GM19193 (cell line): ENCODE results near the gene ZBTB1.

Experiments
- POLR2A ChIP-seq: IDR thresholded peaks from 4 replicates; pipeline ENCODE4 v1.6.1; 2011; ENCODE audit not compliant: insufficient read depth, insufficient read length; ENCODE audit errors: extremely low read depth

Gene ZBTB1, protein sequence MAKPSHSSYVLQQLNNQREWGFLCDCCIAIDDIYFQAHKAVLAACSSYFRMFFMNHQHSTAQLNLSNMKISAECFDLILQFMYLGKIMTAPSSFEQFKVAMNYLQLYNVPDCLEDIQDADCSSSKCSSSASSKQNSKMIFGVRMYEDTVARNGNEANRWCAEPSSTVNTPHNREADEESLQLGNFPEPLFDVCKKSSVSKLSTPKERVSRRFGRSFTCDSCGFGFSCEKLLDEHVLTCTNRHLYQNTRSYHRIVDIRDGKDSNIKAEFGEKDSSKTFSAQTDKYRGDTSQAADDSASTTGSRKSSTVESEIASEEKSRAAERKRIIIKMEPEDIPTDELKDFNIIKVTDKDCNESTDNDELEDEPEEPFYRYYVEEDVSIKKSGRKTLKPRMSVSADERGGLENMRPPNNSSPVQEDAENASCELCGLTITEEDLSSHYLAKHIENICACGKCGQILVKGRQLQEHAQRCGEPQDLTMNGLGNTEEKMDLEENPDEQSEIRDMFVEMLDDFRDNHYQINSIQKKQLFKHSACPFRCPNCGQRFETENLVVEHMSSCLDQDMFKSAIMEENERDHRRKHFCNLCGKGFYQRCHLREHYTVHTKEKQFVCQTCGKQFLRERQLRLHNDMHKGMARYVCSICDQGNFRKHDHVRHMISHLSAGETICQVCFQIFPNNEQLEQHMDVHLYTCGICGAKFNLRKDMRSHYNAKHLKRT

DNA sequence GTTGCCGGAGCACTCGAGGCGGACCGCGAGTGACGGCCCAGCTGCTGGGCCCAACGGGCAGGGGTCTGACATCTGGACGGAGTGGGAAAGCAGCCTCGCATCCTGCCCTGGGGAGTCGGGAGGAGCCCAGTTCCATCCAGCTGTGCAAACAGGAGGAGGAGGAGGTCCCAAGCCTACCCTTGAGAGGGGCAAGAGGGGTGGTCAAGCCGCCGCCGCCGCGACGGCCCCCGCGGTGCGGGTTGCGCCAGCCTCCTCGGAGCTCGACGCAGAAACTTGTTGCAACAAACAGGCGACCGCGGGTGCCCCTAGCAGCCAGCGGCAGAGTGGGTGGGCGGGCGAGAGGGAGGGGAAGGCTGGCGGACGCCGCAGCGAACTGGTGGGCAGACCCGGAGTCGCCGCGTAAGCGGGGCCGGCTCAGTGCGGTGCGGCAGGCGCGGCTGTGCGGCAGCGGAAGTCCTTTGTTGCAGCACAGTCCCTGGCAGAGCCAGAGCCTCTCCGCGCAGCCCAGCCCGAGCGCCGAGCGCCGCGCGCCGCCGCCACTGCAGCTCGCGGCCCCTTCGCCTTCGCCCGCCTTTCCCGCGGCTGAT is at the start of gene ZBTB1:
Gene ZBTB1, plus strand, starts transcription at position 461 of the 587 bp plus-strand sequence. CDS start 16,735 bp downstream, outside the sequence.
- TF ChIP-seq POLR2A: peak; percentile 81

DNA sequence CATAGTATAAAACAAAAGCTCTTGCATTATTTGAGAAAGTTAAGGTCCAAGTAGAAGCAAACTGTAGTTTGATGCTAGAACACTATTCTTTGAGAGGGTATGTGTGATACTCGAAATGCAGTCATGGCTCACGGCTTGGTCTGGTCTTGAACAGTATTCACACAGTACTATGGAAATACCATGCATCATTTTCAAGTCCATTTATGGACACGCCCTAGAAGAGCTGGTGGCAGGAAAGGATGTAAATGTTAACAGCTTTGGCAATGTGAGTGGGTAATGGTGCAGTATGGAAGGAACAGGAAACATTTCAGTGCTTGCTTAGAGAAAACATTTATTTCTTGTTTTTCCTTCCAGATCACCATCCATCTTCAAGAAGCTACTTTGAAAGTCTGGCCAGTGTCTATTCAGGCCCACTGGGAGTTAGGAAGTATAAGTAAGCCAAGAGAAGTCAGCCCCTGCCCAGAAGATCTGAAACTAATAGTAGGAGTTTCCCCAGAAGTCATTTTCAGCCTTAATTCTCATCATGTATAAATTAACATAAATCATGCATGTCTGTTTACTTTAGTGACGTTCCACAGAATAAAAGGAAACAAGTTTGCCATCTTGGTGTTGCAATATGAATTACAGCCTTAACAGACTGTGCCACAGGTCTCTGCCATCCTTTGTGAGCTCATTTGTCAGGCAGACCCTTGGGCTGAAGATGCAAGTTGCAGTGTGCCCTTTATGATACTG is 45.0 kb upstream of the ZBTB1 start:
- TF ChIP-seq POLR2A: no peak

GRCh38 chr14:64461221-64461620 is 43.3 kb upstream of the ZBTB1 start:
- TF ChIP-seq POLR2A: no peak

- TF ChIP-seq POLR2A: no peak
Measured at GRCh38 chr14:64463195-64463594, 41.4 kb upstream of the ZBTB1 start.

DNA sequence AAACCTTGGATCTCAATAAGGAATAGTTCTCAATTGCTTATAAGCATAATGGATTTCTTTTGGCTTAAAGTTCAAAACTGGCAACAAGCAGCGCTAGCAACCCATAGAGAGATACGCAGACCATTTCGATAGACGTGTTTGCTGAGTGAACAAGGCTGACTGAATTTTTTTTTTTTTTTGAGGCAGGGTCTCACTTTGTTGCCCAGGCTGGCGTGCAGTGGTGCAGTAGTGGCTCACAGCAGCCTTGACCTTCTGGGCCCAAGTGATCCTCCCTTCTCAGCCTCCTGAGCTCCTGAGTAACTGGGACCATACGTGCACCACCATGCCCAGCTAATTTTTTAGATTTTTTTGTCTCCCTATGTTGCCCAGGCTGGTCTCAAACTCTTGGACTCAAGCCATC is 40.7 kb upstream of the ZBTB1 start:
- TF ChIP-seq POLR2A: no peak

DNA sequence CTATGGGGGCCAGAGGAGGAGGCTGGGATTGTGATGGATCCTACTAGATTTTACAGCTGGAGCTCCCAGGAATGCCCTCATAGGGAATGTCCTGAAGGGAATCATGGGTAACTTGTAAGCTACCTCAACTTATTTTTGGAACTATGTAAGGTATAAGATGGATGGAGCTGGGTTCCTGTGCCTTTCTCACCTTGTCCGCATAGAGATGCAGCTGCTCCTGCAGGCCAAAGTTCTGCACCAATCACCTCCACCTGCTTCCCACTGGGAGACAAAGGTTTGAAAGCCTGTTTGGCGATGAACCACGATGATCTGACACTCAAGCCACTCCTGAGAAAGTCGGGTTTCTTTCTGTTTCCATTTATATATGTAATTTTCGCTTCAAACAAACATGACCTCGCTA is 39.9 kb upstream of the ZBTB1 start:
- TF ChIP-seq POLR2A: no peak

GRCh38 chr14:64465191-64465822 is 39.3 kb upstream of the ZBTB1 start, which contains the start of gene AKAP5:
AKAP5 (plus strand) TSS chr14:64465499; CDS start chr14:64468395, 2,896 bp downstream.
- peak; percentile 45 for TF ChIP-seq POLR2A

- no peak for TF ChIP-seq POLR2A
Measured at GRCh38 chr14:64465831-64466554, 38.6 kb upstream of the ZBTB1 start.

- TF ChIP-seq POLR2A: no peak
Measured at GRCh38 chr14:64467101-64467500, 37.5 kb upstream of the ZBTB1 start.

DNA sequence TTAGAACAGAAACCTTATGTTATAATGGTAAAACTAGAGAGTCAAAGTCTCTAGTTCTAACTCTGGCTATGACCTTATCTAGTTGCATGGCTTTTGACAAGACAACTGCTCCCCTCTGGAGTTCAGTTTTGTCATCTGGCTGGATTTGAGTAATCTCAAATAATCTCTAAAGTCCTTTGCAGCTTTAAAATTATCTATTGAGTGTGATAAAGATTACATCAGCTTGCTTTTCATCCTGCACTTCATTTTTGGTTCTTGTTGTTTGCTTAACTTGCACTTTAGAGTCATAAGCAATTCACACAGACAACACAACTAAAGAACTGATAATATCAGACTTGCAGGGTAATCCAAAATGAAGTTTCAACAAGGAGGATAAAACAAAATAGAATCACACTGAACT is 37.0 kb upstream of the ZBTB1 start:
- no peak for TF ChIP-seq POLR2A

- TF ChIP-seq POLR2A: no peak
Measured at GRCh38 chr14:64468451-64468850, 36.1 kb upstream of the ZBTB1 start.

GRCh38 chr14:64474041-64474440 is 30.5 kb upstream of the ZBTB1 start:
- no peak for TF ChIP-seq POLR2A

DNA sequence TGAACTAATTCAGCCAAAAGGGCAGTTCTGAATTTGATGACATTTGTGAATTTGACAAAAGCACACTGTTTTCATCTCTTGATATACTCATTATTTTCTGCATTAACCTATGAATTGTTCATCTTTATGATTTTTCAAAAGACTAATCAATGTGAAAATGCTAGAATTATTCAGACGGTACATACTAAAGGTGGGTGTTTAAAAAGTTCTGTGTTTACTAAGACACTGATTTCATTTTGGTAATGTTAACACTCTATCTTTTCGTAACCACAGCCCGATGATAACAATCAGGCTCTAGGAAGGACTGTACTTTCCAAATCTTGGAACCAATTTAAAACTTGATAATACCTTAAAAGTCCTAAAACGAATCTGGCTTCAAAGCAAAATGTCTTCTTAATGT is 29.9 kb upstream of the ZBTB1 start:
- no peak for TF ChIP-seq POLR2A
